ENCODE results near the gene EXOC3L4. TPM values are rescaled to one million over a fixed set of nuclear protein-coding genes. Genes with fewer than 3 reads are reported as not detected.

Gene EXOC3L4
- polyA plus RNA-seq, 2 of the 4 experiments (the other 2 are of a cell fraction): 1.5 to 4.3 TPM

Other genes starting within 250 kb of the EXOC3L4 start
- gene AMN, start 172.1 kb upstream of the EXOC3L4 start, polyA plus RNA-seq (2011; rRNA removed): 0.25 and 0.36 TPM in 2 replicates
- gene AMN, start 172.1 kb upstream of the EXOC3L4 start, polyA plus RNA-seq (2017; fragmentation: RNase III; extraction: RNeasy Plus Mini Kit Qiagen cat#74134 plus additional on column Dnase treatment): 0.46 to 0.67 TPM (median 0.58 TPM) in 3 replicates
- gene CDC42BPB, start 37.2 kb upstream of the EXOC3L4 start, polyA plus RNA-seq (2011; rRNA removed): 57.1 and 105 TPM in 2 replicates
- gene CDC42BPB, start 37.2 kb upstream of the EXOC3L4 start, polyA plus RNA-seq (2017; fragmentation: RNase III; extraction: RNeasy Plus Mini Kit Qiagen cat#74134 plus additional on column Dnase treatment): 56.0 to 56.4 TPM (median 56.0 TPM) in 3 replicates
- not detected in 2 replicates for gene LBHD2, start 10.5 kb upstream of the EXOC3L4 start, polyA plus RNA-seq (2011; rRNA removed)
- gene LBHD2, start 10.5 kb upstream of the EXOC3L4 start, polyA plus RNA-seq (2017; fragmentation: RNase III; extraction: RNeasy Plus Mini Kit Qiagen cat#74134 plus additional on column Dnase treatment): not detected in 3 replicates
- gene TNFAIP2, start 28.7 kb downstream of the EXOC3L4 start, polyA plus RNA-seq (2011; rRNA removed): 222 and 249 TPM in 2 replicates
- gene TNFAIP2, start 28.7 kb downstream of the EXOC3L4 start, polyA plus RNA-seq (2017; fragmentation: RNase III; extraction: RNeasy Plus Mini Kit Qiagen cat#74134 plus additional on column Dnase treatment): 254 to 344 TPM (median 332 TPM) in 3 replicates
- 509 and 591 TPM in 2 replicates for gene EIF5, start 239.5 kb downstream of the EXOC3L4 start, polyA plus RNA-seq (2011; rRNA removed)
- gene EIF5, start 239.5 kb downstream of the EXOC3L4 start, polyA plus RNA-seq (2017; fragmentation: RNase III; extraction: RNeasy Plus Mini Kit Qiagen cat#74134 plus additional on column Dnase treatment): 276 to 288 TPM (median 281 TPM) in 3 replicates